Measurements from ENCODE around the gene ARHGEF4. TPM values are rescaled to one million over a fixed set of nuclear protein-coding genes. Genes with fewer than 3 reads are reported as not detected.

Gene ARHGEF4
- total RNA-seq, 1 donor from 2014 or later, result 11.1 TPM

DNA sequence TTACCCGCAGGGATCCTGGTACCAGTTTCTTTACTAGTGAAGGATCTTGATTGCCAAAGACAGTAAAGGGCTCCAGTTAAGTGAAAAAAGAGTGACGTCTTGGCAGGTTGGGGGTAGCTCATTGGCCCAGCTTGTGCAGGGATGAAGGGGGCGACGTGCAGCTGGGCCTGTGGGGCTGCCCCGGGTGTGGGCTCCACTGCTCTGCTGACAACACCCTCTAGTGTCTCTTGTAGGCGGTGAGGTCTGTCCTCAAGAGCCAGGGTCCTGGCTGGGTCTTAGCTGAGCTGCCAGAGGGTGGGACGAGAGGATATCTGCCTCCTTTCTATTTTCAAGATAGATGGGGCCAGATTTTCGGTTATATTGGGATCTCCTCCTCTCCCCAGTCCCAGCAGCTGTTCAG lies 6.1 kb downstream of the ARHGEF4 start:
- DNase-seq (no peak), ATAC-seq (no peak)
- Histone ChIP-seq H3K36me3 (no peaks in the 10 kb centered on the region), H3K4me1 (no peaks in the 10 kb centered on the region), H3K27ac (no peak overlapping the region), H3K9me3 (no peaks in the 10 kb centered on the region), H3K4me3 (no peak overlapping the region), H3K27me3 (peaks cover 20% of the 10 kb centered on the region)
- TF ChIP-seq, protein P1, sequence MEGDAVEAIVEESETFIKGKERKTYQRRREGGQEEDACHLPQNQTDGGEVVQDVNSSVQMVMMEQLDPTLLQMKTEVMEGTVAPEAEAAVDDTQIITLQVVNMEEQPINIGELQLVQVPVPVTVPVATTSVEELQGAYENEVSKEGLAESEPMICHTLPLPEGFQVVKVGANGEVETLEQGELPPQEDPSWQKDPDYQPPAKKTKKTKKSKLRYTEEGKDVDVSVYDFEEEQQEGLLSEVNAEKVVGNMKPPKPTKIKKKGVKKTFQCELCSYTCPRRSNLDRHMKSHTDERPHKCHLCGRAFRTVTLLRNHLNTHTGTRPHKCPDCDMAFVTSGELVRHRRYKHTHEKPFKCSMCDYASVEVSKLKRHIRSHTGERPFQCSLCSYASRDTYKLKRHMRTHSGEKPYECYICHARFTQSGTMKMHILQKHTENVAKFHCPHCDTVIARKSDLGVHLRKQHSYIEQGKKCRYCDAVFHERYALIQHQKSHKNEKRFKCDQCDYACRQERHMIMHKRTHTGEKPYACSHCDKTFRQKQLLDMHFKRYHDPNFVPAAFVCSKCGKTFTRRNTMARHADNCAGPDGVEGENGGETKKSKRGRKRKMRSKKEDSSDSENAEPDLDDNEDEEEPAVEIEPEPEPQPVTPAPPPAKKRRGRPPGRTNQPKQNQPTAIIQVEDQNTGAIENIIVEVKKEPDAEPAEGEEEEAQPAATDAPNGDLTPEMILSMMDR (IDR thresholded peaks at IDR 0.05), result no peak
- intact Hi-C loops (cut with DNase I), result no loop called here

DNA sequence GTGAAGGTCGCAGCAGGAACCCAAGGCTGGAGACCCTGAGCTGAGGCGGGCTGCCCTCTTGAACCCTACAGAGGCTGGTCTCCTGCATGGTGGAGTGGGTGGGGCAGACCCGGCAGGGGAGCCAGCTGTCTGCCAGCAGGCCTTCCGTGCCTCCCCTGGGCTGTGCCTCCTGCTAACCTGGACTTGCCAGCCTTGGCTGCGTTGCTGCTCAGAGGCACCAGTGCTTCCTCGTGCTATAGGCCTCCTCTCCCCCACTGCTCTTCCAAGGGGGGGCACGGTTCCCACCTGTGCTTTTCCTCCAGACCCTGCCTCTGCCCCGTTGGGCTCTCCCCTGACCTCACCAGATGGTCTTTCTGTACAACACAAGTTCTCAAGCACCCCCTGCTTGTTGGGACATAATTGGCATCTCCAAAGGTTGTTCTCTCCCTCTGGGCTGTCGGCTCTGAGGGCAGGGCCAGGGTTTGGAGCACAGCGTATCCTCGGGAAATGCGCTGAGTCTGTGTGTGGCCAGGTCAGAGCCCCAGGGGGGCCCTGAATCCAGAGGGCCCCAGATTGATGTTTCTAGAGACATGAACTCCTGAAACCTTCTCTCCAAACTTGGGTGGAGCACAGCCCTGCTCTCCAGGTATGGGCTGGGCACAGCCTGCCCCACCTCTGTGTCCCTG lies 6.7 kb downstream of the ARHGEF4 start:
- no peak overlapping the region for H3K27ac ChIP-seq
- no peak overlapping the region for H3K4me3 ChIP-seq
- intact Hi-C loops (cut with DNase I), result no loop called here
- peaks cover 14% of the 10 kb centered on the region for H3K27me3 ChIP-seq
- ATAC-seq (no peak), DNase-seq (no peak)
- no peaks in the 10 kb centered on the region for H3K9me3 ChIP-seq
- no peaks in the 10 kb centered on the region for H3K36me3 ChIP-seq
- TF ChIP-seq, protein P1 (IDR thresholded peaks at IDR 0.05), result no peak
- H3K4me1 ChIP-seq, result no peaks in the 10 kb centered on the region

DNA sequence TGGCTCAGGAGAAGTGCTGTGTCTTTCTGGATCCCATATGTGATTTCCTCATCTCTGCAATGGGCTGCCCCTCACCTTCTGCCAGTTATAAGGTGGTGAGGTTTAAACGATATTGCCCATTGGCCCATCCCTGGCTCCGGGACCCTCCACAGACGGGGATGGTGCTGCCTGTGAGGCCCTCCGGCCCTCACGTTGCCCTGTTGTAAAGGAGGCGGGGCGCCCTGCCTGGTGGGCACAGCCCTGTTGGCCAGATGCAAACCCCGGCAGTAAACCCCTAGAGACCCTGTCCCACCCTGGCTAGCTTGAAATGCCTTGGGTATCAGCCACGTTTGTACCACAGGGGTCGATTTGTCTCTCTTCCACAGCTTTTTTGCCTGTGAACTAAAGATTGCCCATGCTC lies 7.4 kb downstream of the ARHGEF4 start:
- ATAC-seq (no peak), DNase-seq (no peak)
- Histone ChIP-seq H3K36me3 (no peaks in the 10 kb centered on the region), H3K27ac (no peak overlapping the region), H3K4me3 (no peak overlapping the region), H3K9me3 (no peaks in the 10 kb centered on the region), H3K27me3 (peaks cover 6% of the 10 kb centered on the region), H3K4me1 (no peaks in the 10 kb centered on the region)
- intact Hi-C loops (cut with DNase I), result no loop called here
- TF ChIP-seq, protein P1 (IDR thresholded peaks at IDR 0.05), result no peak

DNA sequence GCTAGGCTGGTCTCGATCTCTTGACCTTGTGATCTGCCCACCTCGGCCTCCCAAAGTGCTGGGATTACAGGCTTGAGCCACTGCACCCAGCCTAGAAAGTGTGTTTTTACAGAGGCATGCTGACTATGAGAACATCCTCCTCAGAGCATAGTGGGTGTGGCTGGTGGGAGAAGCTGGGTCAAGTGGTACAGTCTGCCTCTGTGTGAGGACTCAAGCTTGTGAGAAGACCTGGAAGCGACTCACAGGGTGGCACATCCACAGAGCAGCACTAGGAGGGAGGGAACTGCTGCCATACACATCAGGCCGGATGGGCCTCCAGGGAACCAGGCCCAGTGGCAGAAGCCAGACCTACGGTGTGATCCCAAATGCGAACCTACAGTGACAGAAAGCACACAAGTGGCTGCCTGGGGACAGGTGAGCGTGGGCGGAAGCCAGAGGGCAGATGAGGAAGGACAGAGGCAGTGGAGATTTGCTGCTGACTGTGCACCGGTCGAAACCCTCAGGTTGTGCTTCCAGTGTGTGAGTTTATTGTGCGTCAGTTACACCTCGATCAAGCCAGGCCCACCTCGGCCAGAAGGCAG lies 8.9 kb downstream of the ARHGEF4 start:
- H3K36me3 ChIP-seq, result no peaks in the 10 kb centered on the region
- no peak for ATAC-seq
- H3K27me3 ChIP-seq, result no peaks in the 10 kb centered on the region
- intact Hi-C loops (cut with DNase I), result no loop called here
- H3K4me1 ChIP-seq, result no peaks in the 10 kb centered on the region
- no peaks in the 10 kb centered on the region for H3K9me3 ChIP-seq
- H3K27ac ChIP-seq, result no peak overlapping the region
- TF ChIP-seq, protein P1 (IDR thresholded peaks at IDR 0.05), result no peak
- H3K4me3 ChIP-seq, result no peak overlapping the region
- no peak for DNase-seq

DNA sequence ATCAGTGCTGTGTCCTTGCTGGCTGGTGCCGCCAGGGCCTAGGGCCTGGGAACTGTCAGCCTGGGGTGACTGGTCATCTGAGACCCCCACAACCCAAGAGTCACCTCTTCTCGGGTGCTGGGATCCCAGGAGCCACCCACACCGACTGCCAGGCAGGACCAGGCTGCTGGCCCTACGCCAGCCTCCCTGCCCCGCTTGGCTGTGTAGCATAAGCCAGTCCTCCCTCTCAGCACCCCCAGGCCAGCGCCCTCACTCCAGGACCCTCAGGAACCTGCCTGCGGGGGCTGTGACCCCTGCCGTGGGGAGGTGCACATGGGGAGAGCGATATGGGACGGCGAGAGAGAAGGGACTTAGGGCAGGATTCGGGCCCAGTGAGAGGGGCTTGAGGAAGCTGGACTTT lies 9.5 kb downstream of the ARHGEF4 start:
- H3K9me3 ChIP-seq, result no peaks in the 10 kb centered on the region
- H3K4me3 ChIP-seq, result no peak overlapping the region
- no peaks in the 10 kb centered on the region for H3K4me1 ChIP-seq
- H3K27me3 ChIP-seq, result no peaks in the 10 kb centered on the region
- intact Hi-C loops (cut with DNase I), result no loop called here
- H3K36me3 ChIP-seq, result no peaks in the 10 kb centered on the region
- TF ChIP-seq, protein P1 (IDR thresholded peaks at IDR 0.05), result no peak
- no peak for DNase-seq
- no peak for ATAC-seq
- H3K27ac ChIP-seq, result no peak overlapping the region
